ENCODE results near the gene ERC2.

GRCh38 chr3:55518451-55518850, 949.8 kb downstream of the ERC2 start:
- no peak for TF ChIP-seq KLF16 (tag by site-specific recombination; IDR thresholded peaks at IDR 0.05)
- no peak for TF ChIP-seq SP2 (tag by site-specific recombination; IDR thresholded peaks at IDR 0.05)
- TF ChIP-seq, protein P1, sequence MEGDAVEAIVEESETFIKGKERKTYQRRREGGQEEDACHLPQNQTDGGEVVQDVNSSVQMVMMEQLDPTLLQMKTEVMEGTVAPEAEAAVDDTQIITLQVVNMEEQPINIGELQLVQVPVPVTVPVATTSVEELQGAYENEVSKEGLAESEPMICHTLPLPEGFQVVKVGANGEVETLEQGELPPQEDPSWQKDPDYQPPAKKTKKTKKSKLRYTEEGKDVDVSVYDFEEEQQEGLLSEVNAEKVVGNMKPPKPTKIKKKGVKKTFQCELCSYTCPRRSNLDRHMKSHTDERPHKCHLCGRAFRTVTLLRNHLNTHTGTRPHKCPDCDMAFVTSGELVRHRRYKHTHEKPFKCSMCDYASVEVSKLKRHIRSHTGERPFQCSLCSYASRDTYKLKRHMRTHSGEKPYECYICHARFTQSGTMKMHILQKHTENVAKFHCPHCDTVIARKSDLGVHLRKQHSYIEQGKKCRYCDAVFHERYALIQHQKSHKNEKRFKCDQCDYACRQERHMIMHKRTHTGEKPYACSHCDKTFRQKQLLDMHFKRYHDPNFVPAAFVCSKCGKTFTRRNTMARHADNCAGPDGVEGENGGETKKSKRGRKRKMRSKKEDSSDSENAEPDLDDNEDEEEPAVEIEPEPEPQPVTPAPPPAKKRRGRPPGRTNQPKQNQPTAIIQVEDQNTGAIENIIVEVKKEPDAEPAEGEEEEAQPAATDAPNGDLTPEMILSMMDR (tag by site-specific recombination; IDR thresholded peaks at IDR 0.05) = no peak
- no peak for TF ChIP-seq ZFHX2 (tag by site-specific recombination; conservative IDR thresholded peaks at IDR 0.05)
- TF ChIP-seq, protein P2, sequence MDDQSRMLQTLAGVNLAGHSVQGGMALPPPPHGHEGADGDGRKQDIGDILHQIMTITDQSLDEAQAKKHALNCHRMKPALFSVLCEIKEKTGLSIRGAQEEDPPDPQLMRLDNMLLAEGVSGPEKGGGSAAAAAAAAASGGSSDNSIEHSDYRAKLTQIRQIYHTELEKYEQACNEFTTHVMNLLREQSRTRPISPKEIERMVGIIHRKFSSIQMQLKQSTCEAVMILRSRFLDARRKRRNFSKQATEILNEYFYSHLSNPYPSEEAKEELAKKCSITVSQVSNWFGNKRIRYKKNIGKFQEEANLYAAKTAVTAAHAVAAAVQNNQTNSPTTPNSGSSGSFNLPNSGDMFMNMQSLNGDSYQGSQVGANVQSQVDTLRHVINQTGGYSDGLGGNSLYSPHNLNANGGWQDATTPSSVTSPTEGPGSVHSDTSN (CRISPR knock-in tag; IDR thresholded peaks at IDR 0.05) = no peak
- TF ChIP-seq YY1 (tag by site-specific recombination; IDR thresholded peaks at IDR 0.05) = no peak
- no peak for TF ChIP-seq ZNF10 (tag by site-specific recombination; IDR thresholded peaks at IDR 0.05)
- no peak for TF ChIP-seq ZNF768 (tag by site-specific recombination; IDR thresholded peaks at IDR 0.05)
- TF ChIP-seq ZBTB1 (tag by site-specific recombination; IDR thresholded peaks at IDR 0.05) = no peak
- TF ChIP-seq BCL11A (tag by site-specific recombination; IDR thresholded peaks at IDR 0.05; ENCODE audit: low read depth) = no peak
- TF ChIP-seq ZNF140 (tag by site-specific recombination; IDR thresholded peaks at IDR 0.05) = no peak
- TF ChIP-seq ZSCAN30 (tag by site-specific recombination; IDR thresholded peaks at IDR 0.05) = no peak
- no peak for TF ChIP-seq HOXA7 (CRISPR knock-in tag; IDR thresholded peaks at IDR 0.05; ENCODE audit: borderline replicate concordance)

All from HEK293 (cell line).